ENCODE data around the gene EIF5.

The EIF5 gene

DNA sequence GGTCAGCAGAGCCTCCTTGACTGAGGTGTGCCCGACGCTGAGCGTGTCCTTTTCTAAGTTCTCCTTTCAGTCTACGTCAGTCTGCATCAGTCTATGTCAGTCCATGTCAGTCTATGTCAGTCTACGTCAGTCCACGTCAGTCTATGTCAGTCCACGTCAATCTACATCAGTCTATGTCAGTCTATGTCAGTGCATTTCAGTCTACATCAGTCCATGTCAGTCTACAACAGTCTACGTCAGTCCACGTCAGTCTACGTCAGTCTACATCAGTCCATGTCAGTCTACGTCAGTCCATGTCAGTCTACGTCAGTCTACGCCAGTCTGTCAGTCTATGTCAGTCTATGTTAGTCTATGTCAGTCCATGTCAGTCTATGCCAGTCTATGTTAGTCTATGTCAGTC lies 15.9 kb downstream of the EIF5 start:
- H2BK120ac ChIP-seq (ENCODE audit: low read depth, low read length), result no peak overlapping the region
- H3K4me1 ChIP-seq (ENCODE audit: control insufficient read depth, insufficient read depth, low read depth, low read length), result peaks cover 13% of the 10 kb centered on the region
- H3K27ac ChIP-seq (ENCODE audit: low read length, poor library complexity, severe bottlenecking), result no peak overlapping the region
- no peak overlapping the region for H3K4ac ChIP-seq (ENCODE audit: low read depth in 1 of 2, low read length in 2 of 2)
- H3K18ac ChIP-seq (ENCODE audit: low read depth in 1 of 2, low read length in 2 of 2), result no peak overlapping the region
- WGBS, result 94% methylated on average over 13 of the region's 13 CpGs
- no peaks in the 10 kb centered on the region for H3K9me3 ChIP-seq (ENCODE audit: control insufficient read depth, low read length)
- H2BK15ac ChIP-seq (ENCODE audit: low read depth, poor library complexity, severe bottlenecking), result no peak overlapping the region
- H2BK12ac ChIP-seq (ENCODE audit: low read length in 2 of 2), result no peak overlapping the region
- no peak overlapping the region for H2BK5ac ChIP-seq (ENCODE audit: low read depth, low read length, poor library complexity, severe bottlenecking)
- no peak overlapping the region for H3K4me2 ChIP-seq (ENCODE audit: low read length, poor library complexity, severe bottlenecking)
- no peak overlapping the region for H3K14ac ChIP-seq (ENCODE audit: low read length in 2 of 2)
- H4K8ac ChIP-seq (ENCODE audit: low read length), result no peak overlapping the region
- no peak overlapping the region for H2AK5ac ChIP-seq (ENCODE audit: low read length, severe bottlenecking)
- no peaks in the 10 kb centered on the region for H3K79me1 ChIP-seq (replicated peaks; ENCODE audit: low read length, poor library complexity, severe bottlenecking)
- H3K4me3 ChIP-seq (ENCODE audit: insufficient read depth in 1 of 2, low read depth in 1 of 2, low read length in 2 of 2), result no peak overlapping the region
- H3K27me3 ChIP-seq (ENCODE audit: control insufficient read depth in 1 of 2, insufficient read depth in 1 of 2, low read length in 2 of 2), result no peaks in the 10 kb centered on the region
- no peak for DNase-seq
- H3K36me3 ChIP-seq (ENCODE audit: control insufficient read depth in 1 of 2, insufficient read depth in 2 of 2, low read depth in 1 of 2, low read length in 2 of 2), result peaks cover 1 to 4% of the 10 kb centered on the region in 2 experiments
- no peak overlapping the region for H3K23ac ChIP-seq (ENCODE audit: low read length in 2 of 2)
- H3K9ac ChIP-seq (ENCODE audit: low read length), result no peak overlapping the region
- H4K91ac ChIP-seq (ENCODE audit: low read length), result peak overlapping the region; percentile 18
- no peak overlapping the region for H2AFZ ChIP-seq (ENCODE audit: low read depth, low read length)

DNA sequence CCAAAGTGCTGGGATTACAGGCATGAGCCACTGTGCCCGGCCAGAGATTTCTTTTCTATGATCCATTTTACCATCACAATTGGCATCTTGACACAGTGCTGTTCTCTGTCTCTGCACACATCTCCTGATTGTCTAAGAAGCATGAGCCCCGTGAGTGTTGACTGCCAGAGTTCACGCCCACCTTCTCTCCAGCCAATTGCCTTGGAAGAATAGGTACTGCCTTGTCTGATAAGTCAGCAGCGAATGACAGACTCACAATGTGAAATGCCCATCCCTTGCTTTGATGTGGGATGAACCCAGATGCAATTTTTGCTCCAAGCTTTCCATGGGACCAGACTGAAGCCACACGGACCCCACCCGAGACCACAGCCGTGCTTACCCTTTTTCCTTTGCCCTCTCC lies 19.3 kb downstream of the EIF5 start:
- Histone ChIP-seq H3K4ac (ENCODE audit: low read depth in 1 of 2, low read length in 2 of 2) (no peak overlapping the region), H3K36me3 (ENCODE audit: control insufficient read depth in 1 of 2, insufficient read depth in 2 of 2, low read depth in 1 of 2, low read length in 2 of 2) (no peaks in the 10 kb centered on the region), H3K79me1 (replicated peaks; ENCODE audit: low read length, poor library complexity, severe bottlenecking) (no peaks in the 10 kb centered on the region), H3K18ac (ENCODE audit: low read depth in 1 of 2, low read length in 2 of 2) (no peak overlapping the region), H4K91ac (ENCODE audit: low read length) (no peak overlapping the region), H3K9me3 (ENCODE audit: control insufficient read depth, low read length) (no peaks in the 10 kb centered on the region), H2AK5ac (ENCODE audit: low read length, severe bottlenecking) (no peak overlapping the region), H2AFZ (ENCODE audit: low read depth, low read length) (no peak overlapping the region), H2BK12ac (ENCODE audit: low read length in 2 of 2) (no peak overlapping the region), H2BK120ac (ENCODE audit: low read depth, low read length) (no peak overlapping the region), H3K27me3 (ENCODE audit: control insufficient read depth in 1 of 2, insufficient read depth in 1 of 2, low read length in 2 of 2) (no peaks in the 10 kb centered on the region), H3K4me3 (ENCODE audit: insufficient read depth in 1 of 2, low read depth in 1 of 2, low read length in 2 of 2) (no peak overlapping the region), H3K27ac (ENCODE audit: low read length, poor library complexity, severe bottlenecking) (no peak overlapping the region), H2BK5ac (ENCODE audit: low read depth, low read length, poor library complexity, severe bottlenecking) (no peak overlapping the region), H4K8ac (ENCODE audit: low read length) (no peak overlapping the region), H3K4me1 (ENCODE audit: control insufficient read depth, insufficient read depth, low read depth, low read length) (peaks cover 13% of the 10 kb centered on the region), H2BK15ac (ENCODE audit: low read depth, poor library complexity, severe bottlenecking) (no peak overlapping the region), H3K4me2 (ENCODE audit: low read length, poor library complexity, severe bottlenecking) (no peak overlapping the region), H3K9ac (ENCODE audit: low read length) (no peak overlapping the region), H3K23ac (ENCODE audit: low read length in 2 of 2) (no peak overlapping the region), H3K14ac (ENCODE audit: low read length in 2 of 2) (no peak overlapping the region)
- 90% methylated on average over 7 of the region's 7 CpGs for WGBS
- DNase-seq, result no peak

DNA sequence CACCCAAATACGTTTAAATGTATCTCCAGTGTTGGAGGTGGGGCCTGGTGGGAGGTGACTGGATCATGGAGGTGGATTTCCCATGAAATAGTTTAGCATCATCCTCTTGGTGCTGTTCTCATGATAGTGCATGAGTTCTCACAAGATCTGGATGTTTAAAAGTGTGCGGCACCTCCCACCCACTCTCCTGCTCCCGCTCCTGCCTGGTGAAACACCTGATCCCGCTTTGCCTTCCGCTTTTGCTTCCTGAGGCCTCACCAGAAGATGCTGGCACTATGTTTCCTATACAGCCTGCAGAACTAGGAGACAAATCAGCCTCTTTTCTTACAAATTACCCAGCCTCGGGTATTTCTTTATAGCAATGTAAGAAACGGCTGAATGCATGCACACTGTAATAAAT lies 20.1 kb downstream of the EIF5 start:
- H2BK120ac ChIP-seq (ENCODE audit: low read depth, low read length), result no peak overlapping the region
- H3K9me3 ChIP-seq (ENCODE audit: control insufficient read depth, low read length), result no peaks in the 10 kb centered on the region
- no peak overlapping the region for H2BK15ac ChIP-seq (ENCODE audit: low read depth, poor library complexity, severe bottlenecking)
- H3K27me3 ChIP-seq (ENCODE audit: control insufficient read depth in 1 of 2, insufficient read depth in 1 of 2, low read length in 2 of 2), result no peaks in the 10 kb centered on the region
- H3K18ac ChIP-seq (ENCODE audit: low read depth in 1 of 2, low read length in 2 of 2), result no peak overlapping the region
- H2BK5ac ChIP-seq (ENCODE audit: low read depth, low read length, poor library complexity, severe bottlenecking), result no peak overlapping the region
- H4K91ac ChIP-seq (ENCODE audit: low read length), result no peak overlapping the region
- H3K36me3 ChIP-seq (ENCODE audit: control insufficient read depth in 1 of 2, insufficient read depth in 2 of 2, low read depth in 1 of 2, low read length in 2 of 2), result no peaks in the 10 kb centered on the region
- H2AK5ac ChIP-seq (ENCODE audit: low read length, severe bottlenecking), result no peak overlapping the region
- H4K8ac ChIP-seq (ENCODE audit: low read length), result no peak overlapping the region
- H3K23ac ChIP-seq (ENCODE audit: low read length in 2 of 2), result no peak overlapping the region
- H3K4me2 ChIP-seq (ENCODE audit: low read length, poor library complexity, severe bottlenecking), result peak overlapping the region; percentile 46
- no peak overlapping the region for H2AFZ ChIP-seq (ENCODE audit: low read depth, low read length)
- no peak for DNase-seq
- H3K14ac ChIP-seq (ENCODE audit: low read length in 2 of 2), result no peak overlapping the region
- peaks cover 11% of the 10 kb centered on the region for H3K4me1 ChIP-seq (ENCODE audit: control insufficient read depth, insufficient read depth, low read depth, low read length)
- 85% methylated on average over 7 of the region's 7 CpGs for WGBS
- no peaks in the 10 kb centered on the region for H3K79me1 ChIP-seq (replicated peaks; ENCODE audit: low read length, poor library complexity, severe bottlenecking)
- H3K4ac ChIP-seq (ENCODE audit: low read depth in 1 of 2, low read length in 2 of 2), result no peak overlapping the region
- no peak overlapping the region for H3K27ac ChIP-seq (ENCODE audit: low read length, poor library complexity, severe bottlenecking)
- no peak overlapping the region for H3K4me3 ChIP-seq (ENCODE audit: insufficient read depth in 1 of 2, low read depth in 1 of 2, low read length in 2 of 2)
- no peak overlapping the region for H3K9ac ChIP-seq (ENCODE audit: low read length)
- H2BK12ac ChIP-seq (ENCODE audit: low read length in 2 of 2), result no peak overlapping the region

DNA sequence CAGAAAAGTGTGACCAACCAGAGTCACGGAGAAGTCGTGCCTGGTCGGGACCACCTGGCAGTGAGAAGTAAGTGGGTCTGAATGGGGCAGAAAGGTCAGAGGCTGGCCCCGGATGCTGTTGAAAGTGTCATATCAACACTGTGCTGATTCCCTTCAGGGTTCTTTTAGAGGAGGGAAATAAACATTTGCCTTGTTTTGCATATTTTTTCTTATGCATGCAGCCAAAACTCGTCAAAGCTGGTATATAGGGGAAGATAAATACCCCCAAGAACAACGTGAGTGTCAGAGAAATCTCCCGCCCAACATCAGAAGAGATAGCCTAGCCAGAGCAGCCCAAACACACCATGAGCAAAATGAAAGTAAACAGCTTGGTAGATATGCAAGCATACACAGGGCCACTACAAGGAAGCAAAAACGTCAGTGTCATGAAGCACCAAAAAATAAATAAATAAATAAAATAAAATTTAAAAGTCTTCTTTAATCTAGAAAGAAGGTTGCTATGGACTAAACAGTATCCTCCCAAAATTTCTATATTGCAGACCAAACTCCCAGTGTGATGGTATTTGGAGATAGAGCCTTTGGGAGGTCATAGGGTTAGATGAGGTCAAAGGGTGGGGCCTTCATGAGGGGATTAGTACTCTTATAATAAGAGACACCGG lies 22.1 kb downstream of the EIF5 start:
- Histone ChIP-seq H3K4me3 (ENCODE audit: insufficient read depth in 1 of 2, low read depth in 1 of 2, low read length in 2 of 2) (peak overlapping the region in 1 of 2 experiments; percentile 55), H3K4me1 (ENCODE audit: control insufficient read depth, insufficient read depth, low read depth, low read length) (peaks cover 11% of the 10 kb centered on the region), H3K14ac (ENCODE audit: low read length in 2 of 2) (no peak overlapping the region), H3K9me3 (ENCODE audit: control insufficient read depth, low read length) (no peaks in the 10 kb centered on the region), H3K4ac (ENCODE audit: low read depth in 1 of 2, low read length in 2 of 2) (no peak overlapping the region), H3K27me3 (ENCODE audit: control insufficient read depth in 1 of 2, insufficient read depth in 1 of 2, low read length in 2 of 2) (no peaks in the 10 kb centered on the region), H3K18ac (ENCODE audit: low read depth in 1 of 2, low read length in 2 of 2) (peak overlapping the region in 1 of 2 experiments; percentile 12), H2BK15ac (ENCODE audit: low read depth, poor library complexity, severe bottlenecking) (no peak overlapping the region), H3K9ac (ENCODE audit: low read length) (peak overlapping the region; percentile 38), H3K36me3 (ENCODE audit: control insufficient read depth in 1 of 2, insufficient read depth in 2 of 2, low read depth in 1 of 2, low read length in 2 of 2) (no peaks in the 10 kb centered on the region), H3K23ac (ENCODE audit: low read length in 2 of 2) (no peak overlapping the region), H2BK120ac (ENCODE audit: low read depth, low read length) (no peak overlapping the region), H2AK5ac (ENCODE audit: low read length, severe bottlenecking) (no peak overlapping the region), H3K4me2 (ENCODE audit: low read length, poor library complexity, severe bottlenecking) (no peak overlapping the region), H2AFZ (ENCODE audit: low read depth, low read length) (no peak overlapping the region), H4K91ac (ENCODE audit: low read length) (no peak overlapping the region), H4K8ac (ENCODE audit: low read length) (no peak overlapping the region), H2BK5ac (ENCODE audit: low read depth, low read length, poor library complexity, severe bottlenecking) (no peak overlapping the region), H3K79me1 (replicated peaks; ENCODE audit: low read length, poor library complexity, severe bottlenecking) (no peaks in the 10 kb centered on the region), H3K27ac (ENCODE audit: low read length, poor library complexity, severe bottlenecking) (no peak overlapping the region), H2BK12ac (ENCODE audit: low read length in 2 of 2) (no peak overlapping the region)
- DNase-seq, result no peak
- 85% methylated on average over 8 of the region's 9 CpGs for WGBS

Measured in mesenchymal stem cell (in vitro differentiated cells and primary cell).